Spinal cord (tissue), 10 donors: ENCODE measurements around the gene PDXDC1. TPM values are rescaled to one million over a fixed set of nuclear protein-coding genes. Genes with fewer than 3 reads are reported as not detected.
A peak's percentile ranks its signal among the peaks of the same experiment; 100 is the strongest.
"Not testable (repeated sequence)": the region's sequence is repeated elsewhere in the genome, so short reads cannot be mapped to it uniquely, and the experiment has no call there.

ENCODE experiments used
- DNase-seq, 6 donors: peaks; one replicate each; pipeline versions ENCODE4 v3.0.0 to v3.0.0-alpha.2; 2013 to 2015; ENCODE audit warnings: low spot score in 6 of 6, low read depth in 4 of 6
- H3K27ac ChIP-seq: one replicate; pipeline ENCODE4 v1.5.1; 2013; ENCODE audit warnings: low read depth, low read length, control low read depth
- H3K27me3 ChIP-seq: one replicate; pipeline ENCODE4 v1.6.1; 2013; ENCODE audit warnings: low read length; ENCODE audit not compliant: control insufficient read depth, insufficient read depth
- H3K36me3 ChIP-seq: one replicate; pipeline ENCODE4 v1.6.1; 2013; ENCODE audit warnings: low read length; ENCODE audit not compliant: control insufficient read depth, insufficient read depth
- H3K4me1 ChIP-seq: one replicate; pipeline ENCODE4 v1.6.1; 2013; ENCODE audit warnings: low read length; ENCODE audit not compliant: control insufficient read depth, insufficient read depth
- H3K4me3 ChIP-seq: one replicate; pipeline ENCODE4 v1.5.1; 2013; ENCODE audit warnings: low read depth, low read length, control low read depth
- H3K9me3 ChIP-seq: one replicate; pipeline ENCODE4 v1.6.1; 2013; ENCODE audit warnings: low read length; ENCODE audit not compliant: control insufficient read depth, insufficient read depth
- WGBS: methylation state at CpG from one replicate; pipeline ENCODE4 v1.1.5; 2013; ENCODE audit warnings: missing lambda C conversion rate; ENCODE audit not compliant: insufficient coverage; 5-methylcytosine and 5-hydroxymethylcytosine counted together
- long read RNA-seq, 4 donors: transcript quantifications; one replicate each; lab custom pipeline, GENCODE V29; 2026
- polyA plus RNA-seq, 2 donors: library from polyadenylated mRNA; unstranded; fragments of 120-200 nt; gene quantifications; one replicate each; pipeline ENCODE4 v1.2.1, GENCODE V29; 2013; ENCODE audit not compliant: insufficient read length in 2 of 2
- total RNA-seq, 2 donors: library from RNA; depleted of rRNA in 1 of 2; stranded (reverse); fragments of 120-200 nt in 1 of 2; fragments of >200 nt in 1 of 2; gene quantifications; one replicate each; pipeline versions ENCODE4 v1.2.3 to v1.2.4, GENCODE V29; 2013 to 2014
- donor health status: healthy.

Gene PDXDC1, protein sequence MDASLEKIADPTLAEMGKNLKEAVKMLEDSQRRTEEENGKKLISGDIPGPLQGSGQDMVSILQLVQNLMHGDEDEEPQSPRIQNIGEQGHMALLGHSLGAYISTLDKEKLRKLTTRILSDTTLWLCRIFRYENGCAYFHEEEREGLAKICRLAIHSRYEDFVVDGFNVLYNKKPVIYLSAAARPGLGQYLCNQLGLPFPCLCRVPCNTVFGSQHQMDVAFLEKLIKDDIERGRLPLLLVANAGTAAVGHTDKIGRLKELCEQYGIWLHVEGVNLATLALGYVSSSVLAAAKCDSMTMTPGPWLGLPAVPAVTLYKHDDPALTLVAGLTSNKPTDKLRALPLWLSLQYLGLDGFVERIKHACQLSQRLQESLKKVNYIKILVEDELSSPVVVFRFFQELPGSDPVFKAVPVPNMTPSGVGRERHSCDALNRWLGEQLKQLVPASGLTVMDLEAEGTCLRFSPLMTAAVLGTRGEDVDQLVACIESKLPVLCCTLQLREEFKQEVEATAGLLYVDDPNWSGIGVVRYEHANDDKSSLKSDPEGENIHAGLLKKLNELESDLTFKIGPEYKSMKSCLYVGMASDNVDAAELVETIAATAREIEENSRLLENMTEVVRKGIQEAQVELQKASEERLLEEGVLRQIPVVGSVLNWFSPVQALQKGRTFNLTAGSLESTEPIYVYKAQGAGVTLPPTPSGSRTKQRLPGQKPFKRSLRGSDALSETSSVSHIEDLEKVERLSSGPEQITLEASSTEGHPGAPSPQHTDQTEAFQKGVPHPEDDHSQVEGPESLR
- total RNA-seq (10 to 100 TPM; 54.3 to 61.4 TPM), polyA plus RNA-seq (10 to 100 TPM; 52.3 to 82.9 TPM)
- long read RNA-seq, donor 1, full-length matches to known transcripts: 8 of 26 reads
- long read RNA-seq, donor 1, partial matches to known transcripts: 0 of 26 reads
- long read RNA-seq, donor 1, other reads (novel, unspliced or antisense): 18 of 26 reads
- long read RNA-seq, donor 2, full-length matches to known transcripts: 2 of 11 reads
- long read RNA-seq, donor 2, partial matches to known transcripts: 9 of 11 reads
- long read RNA-seq, donor 2, other reads (novel, unspliced or antisense): 0 of 11 reads
- long read RNA-seq, donor 3, full-length matches to known transcripts: 2 of 2 reads
- long read RNA-seq, donor 3, partial matches to known transcripts: 0 of 2 reads
- long read RNA-seq, donor 3, other reads (novel, unspliced or antisense): 0 of 2 reads
- long read RNA-seq, donor 4, full-length matches to known transcripts: 4 of 32 reads
- long read RNA-seq, donor 4, partial matches to known transcripts: 28 of 32 reads
- long read RNA-seq, donor 4, other reads (novel, unspliced or antisense): 0 of 32 reads

DNA sequence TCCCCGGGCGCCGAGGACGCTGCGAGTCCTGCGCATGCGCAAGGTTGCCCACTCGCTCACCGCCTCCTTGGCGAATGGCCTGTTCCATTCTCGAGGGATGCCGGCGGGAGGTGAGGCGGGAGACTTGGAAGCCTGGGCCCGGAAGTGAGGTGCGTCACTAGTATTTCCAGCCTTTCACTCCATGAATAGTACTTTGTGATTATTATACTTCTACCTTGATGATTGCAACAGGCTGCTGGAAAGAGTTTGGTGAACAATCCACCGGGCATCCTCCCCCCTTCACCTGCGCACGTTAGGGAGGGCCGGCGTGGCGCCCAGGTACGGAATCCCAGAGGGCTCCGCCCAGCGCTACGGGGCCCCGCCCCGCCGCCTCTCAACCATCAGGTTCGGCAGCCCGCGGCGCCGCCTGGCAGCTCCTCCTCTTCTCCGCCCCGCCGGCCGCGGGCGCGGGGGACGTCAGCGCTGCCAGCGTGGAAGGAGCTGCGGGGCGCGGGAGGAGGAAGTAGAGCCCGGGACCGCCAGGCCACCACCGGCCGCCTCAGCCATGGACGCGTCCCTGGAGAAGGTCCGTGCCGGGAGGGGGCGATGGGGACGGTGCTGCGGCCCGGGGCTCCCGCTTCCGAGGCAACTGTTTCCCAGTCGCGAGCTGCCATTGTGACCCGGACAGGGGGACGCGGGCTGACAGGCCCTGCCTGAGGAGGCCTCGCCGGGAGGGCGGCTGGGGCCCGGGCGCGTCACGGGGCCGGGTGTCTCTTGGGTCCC lies at the start of gene PDXDC1:
Gene PDXDC1, plus strand, starts transcription at position 371 of the 762 bp plus-strand sequence. Its CDS starts 174 bp downstream, at position 545.
- not testable (repeated sequence) for H3K4me1 ChIP-seq, H3K36me3 ChIP-seq, H3K9me3 ChIP-seq, H3K27ac ChIP-seq, H3K27me3 ChIP-seq
- 0% methylated on average over 58 of the region's 74 CpGs for WGBS
- H3K4me3 ChIP-seq: peak within 1 kb of the TSS; percentile 66
- DNase-seq: peak; percentile 33 to 97 (median 86)

DNA sequence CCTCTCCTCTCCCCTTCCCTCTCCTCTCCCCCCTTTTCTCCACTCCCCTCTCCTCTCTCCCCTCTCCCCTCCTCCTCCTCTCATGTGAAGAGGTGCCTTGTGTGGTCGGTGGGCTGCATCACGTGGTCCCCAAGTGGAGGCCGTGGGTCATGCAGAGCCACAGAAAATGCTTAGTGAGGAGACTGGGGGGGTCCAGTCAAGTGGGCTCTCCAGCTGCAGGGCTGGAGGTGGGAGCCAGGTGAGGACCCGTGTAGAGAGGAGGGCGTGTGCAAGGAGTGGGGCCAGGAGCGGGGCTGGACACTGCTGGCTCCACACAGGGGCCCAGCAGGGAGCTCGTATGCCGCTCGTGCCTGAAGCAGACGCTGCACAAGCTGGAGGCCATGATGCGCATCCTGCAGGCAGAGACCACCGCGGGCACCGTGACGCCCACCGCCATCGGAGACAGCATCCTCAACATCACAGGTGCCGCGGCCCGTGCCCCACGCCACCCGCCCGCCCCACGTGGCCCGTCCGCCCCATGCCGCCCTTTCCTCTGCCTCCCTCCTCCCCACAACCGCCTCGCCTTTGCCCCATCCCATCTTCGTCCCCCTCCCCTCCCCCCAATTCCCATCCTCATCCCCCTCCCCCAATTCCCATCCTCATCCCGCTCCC lies 46.6 kb upstream of the PDXDC1 start:
- H3K4me3 ChIP-seq, H3K27me3 ChIP-seq, H3K4me1 ChIP-seq, H3K9me3 ChIP-seq, H3K27ac ChIP-seq: not testable (repeated sequence)
- peaks cover 12% of the 10 kb centered on the region for H3K36me3 ChIP-seq
- DNase-seq: peak in 2 of 6 donors; percentile 13 to 35
- WGBS: 20% methylated on average over 1 of the region's 31 CpGs

DNA sequence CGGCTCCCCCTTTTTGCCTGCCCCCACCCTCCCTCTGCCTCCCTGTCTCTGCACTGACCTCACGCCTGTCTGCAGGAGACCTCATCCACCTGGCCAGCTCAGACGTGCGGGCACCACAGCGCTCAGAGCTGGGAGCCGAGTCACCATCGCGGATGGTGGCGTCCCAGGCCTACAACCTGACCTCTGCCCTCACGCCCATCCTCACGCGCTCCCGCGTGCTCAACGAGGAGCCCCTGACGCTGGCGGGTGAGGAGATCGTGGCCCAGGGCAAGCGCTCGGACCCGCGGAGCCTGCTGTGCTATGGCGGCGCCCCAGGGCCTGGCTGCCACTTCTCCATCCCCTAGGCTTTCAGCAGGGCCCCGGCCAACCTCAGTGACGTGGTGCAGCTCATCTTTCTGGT lies 45.6 kb upstream of the PDXDC1 start:
- peaks cover 12% of the 10 kb centered on the region for H3K36me3 ChIP-seq
- H3K4me3 ChIP-seq, H3K27ac ChIP-seq, DNase-seq, H3K9me3 ChIP-seq, H3K27me3 ChIP-seq, H3K4me1 ChIP-seq: not testable (repeated sequence)
- WGBS: no CpG with 5 or more reads among the region's 26 CpGs

DNA sequence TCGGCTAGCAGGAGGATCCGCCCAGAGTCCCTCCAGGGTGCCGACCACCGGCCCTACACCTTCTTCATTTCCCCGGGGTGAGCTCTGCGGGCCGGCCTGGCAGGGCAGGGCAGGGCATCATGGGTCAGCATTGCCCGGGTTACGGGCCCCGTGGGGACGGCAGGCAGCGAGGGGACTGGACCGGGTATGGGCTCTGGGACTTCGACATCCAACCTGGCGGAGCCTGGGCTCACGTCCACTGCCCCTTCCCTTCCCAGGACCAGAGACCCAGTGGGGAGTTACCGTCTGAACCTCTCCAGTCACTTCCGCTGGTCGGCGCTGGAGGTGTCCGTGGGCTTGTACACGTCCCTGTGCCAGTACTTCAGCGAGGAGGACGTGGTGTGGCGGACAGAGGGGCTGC lies 44.6 kb upstream of the PDXDC1 start:
- WGBS: no CpG with 5 or more reads among the region's 25 CpGs
- H3K27ac ChIP-seq, H3K27me3 ChIP-seq, H3K4me1 ChIP-seq, H3K9me3 ChIP-seq, DNase-seq, H3K4me3 ChIP-seq: not testable (repeated sequence)
- H3K36me3 ChIP-seq: peaks cover 12% of the 10 kb centered on the region

DNA sequence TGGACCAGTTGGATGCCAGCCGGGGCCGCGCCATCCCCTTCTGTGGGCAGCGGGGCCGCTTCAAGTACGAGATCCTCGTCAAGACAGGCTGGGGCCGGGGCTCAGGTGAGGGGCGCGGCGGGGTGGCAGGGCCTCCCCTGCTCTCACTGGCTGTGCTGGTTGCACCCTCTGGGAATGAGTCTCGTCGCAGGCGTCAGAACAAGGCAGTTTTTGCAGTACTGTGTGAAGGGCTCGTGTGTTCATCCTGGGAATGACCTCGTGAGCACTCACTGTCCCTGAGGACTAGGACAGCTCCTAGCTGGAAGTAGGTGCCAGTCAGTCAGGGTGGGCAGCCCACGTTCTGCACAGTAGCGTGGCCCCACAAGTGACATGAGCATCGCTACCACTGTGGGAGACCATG lies 43.9 kb upstream of the PDXDC1 start:
- H3K36me3 ChIP-seq: peaks cover 14% of the 10 kb centered on the region
- no CpG with 5 or more reads among the region's 19 CpGs for WGBS
- DNase-seq: peak in 1 of 6 donors; percentile 1
- H3K27me3 ChIP-seq, H3K27ac ChIP-seq, H3K4me3 ChIP-seq, H3K9me3 ChIP-seq, H3K4me1 ChIP-seq: not testable (repeated sequence)

DNA sequence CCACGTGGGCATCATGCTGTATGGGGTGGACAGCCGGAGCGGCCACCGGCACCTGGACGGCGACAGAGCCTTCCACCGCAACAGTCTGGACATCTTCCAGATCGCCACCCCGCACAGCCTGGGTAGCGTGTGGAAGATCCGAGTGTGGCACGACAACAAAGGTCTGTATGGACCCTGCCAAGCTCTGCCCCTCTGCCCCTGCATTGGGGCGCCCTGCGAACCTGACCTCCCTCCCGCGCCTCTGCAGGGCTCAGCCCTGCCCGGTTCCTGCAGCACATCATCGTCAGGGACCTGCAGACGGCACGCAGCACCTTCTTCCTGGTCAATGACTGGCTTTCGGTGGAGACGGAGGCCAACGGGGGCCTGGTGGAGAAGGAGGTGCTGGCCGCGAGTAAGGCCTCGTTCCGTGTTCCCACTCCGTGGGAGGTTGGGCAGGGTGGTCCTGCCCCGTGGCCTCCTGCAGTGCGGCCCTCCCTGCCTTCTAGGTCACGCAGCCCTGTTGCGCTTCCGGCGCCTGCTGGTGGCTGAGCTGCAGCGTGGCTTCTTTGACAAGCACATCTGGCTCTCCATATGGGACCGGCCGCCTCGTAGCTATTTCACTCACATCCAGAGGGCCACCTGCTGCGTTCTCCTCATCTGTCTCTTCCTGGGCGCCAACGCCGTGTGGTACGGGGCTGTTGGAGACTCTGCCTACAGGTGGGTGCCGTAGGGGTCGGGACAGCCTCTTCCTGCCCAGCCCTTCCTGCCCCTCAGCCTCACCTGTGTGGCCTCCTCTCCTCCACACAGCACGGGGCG lies 42.0 kb upstream of the PDXDC1 start:
- H3K27ac ChIP-seq, H3K4me3 ChIP-seq, H3K9me3 ChIP-seq, H3K27me3 ChIP-seq, DNase-seq, H3K4me1 ChIP-seq: not testable (repeated sequence)
- no CpG with 5 or more reads among the region's 47 CpGs for WGBS
- peaks cover 13% of the 10 kb centered on the region for H3K36me3 ChIP-seq

DNA sequence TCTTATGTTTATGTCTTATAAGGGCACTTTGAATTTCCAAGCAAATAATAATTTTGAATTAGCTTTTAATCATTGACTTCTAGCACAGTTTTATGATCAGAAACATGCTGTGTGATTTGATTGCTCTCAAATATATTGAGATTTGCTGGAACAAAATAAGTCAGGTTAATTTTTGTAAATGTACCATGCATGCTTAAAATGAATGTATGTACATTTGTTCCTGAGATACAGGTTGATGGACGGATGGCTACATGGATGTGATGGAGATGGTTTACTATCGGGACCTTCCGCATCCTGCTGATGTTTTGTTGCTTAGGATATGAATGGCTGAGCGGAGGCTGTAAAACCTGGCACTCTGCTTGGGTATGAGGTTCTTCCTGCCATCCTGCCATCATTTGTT lies 37.7 kb upstream of the PDXDC1 start, which contains the start of gene NPIPA1:
Gene NPIPA1, plus strand, starts transcription at position 301 of the 400 bp plus-strand sequence. Its CDS starts 0 bp downstream, at position 301.
- H3K9me3 ChIP-seq, H3K36me3 ChIP-seq, H3K4me3 ChIP-seq, H3K27me3 ChIP-seq, H3K27ac ChIP-seq, DNase-seq, H3K4me1 ChIP-seq: not testable (repeated sequence)
- no CpG with 5 or more reads among the region's 4 CpGs for WGBS

DNA sequence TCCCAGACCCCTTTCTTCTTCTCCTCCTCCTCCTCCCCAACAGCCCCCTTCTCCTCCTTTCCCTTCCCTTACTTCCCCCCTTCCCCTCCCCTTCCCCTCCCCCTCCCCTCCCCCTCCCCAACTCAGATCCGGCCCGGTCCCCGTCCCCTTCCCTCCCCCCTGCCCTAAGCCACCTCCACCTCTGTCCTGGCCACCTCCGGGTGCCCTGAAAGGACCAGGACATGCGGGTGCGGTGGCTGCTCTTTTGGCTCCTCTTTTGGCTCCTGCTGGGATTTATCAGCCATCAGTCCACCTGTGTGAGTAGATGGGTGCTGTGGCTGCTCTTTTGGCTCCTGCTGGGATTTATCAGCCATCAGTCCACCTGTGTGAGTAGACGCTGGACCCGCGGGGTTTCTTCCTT lies 36.8 kb upstream of the PDXDC1 start:
- WGBS: no CpG with 5 or more reads among the region's 9 CpGs
- not testable (repeated sequence) for H3K27ac ChIP-seq, H3K27me3 ChIP-seq, H3K36me3 ChIP-seq, H3K9me3 ChIP-seq, H3K4me3 ChIP-seq, DNase-seq, H3K4me1 ChIP-seq
